HepG2 (cell line): Measurements from ENCODE around the gene PDGFB.

Source experiments
- BHLHE40 ChIP-seq: IDR thresholded peaks from 2 replicates; pipeline ENCODE4 v1.6.1; 2011; ENCODE audit warnings: low read length, improper control_type of control experiment
- CBX5 ChIP-seq: sonication (generic); formaldehyde crosslinking; IDR thresholded peaks from 2 replicates; pipeline ENCODE4 v1.4.0; 2020; ENCODE audit warnings: missing genetic modification reagents, borderline replicate concordance
- GTF2F1 ChIP-seq: fragments of 150-350 bp; IDR thresholded peaks from 2 replicates; pipeline ENCODE4 v1.6.1; 2014; ENCODE audit warnings: low read length
- HMG20A ChIP-seq: IDR thresholded peaks from 2 replicates; pipeline ENCODE4 v1.6.1; 2016; ENCODE audit warnings: borderline replicate concordance
- POLR2A ChIP-seq, 2 experiments: IDR thresholded peaks; 2 replicates each; pipeline ENCODE4 v1.6.1; 2011; ENCODE audit warnings: low read depth in 2 of 2, low read length in 2 of 2, mild to moderate bottlenecking in 1 of 2, moderate library complexity in 1 of 2; ENCODE audit not compliant: insufficient read depth in 1 of 2
- TAF15 ChIP-seq: fragments of 200-400 bp; formaldehyde crosslinking; IDR thresholded peaks from one replicate; pipeline ENCODE4 v1.6.1; 2018; ENCODE audit warnings: mild to moderate bottlenecking, low read depth, low read length; ENCODE audit not compliant: poor library complexity, severe bottlenecking
- ZFP36L2 ChIP-seq: sonication (generic); formaldehyde crosslinking; IDR thresholded peaks from 2 replicates; pipeline ENCODE4 v1.4.0; 2020; ENCODE audit warnings: missing genetic modification reagents
- ZNF234 ChIP-seq: sonication (generic); formaldehyde crosslinking; conservative IDR thresholded peaks from 2 replicates; pipeline ENCODE4 v1.5.1; 2020; ENCODE audit warnings: mild to moderate bottlenecking, missing genetic modification reagents
- ZNF878 ChIP-seq: sonication (generic); formaldehyde crosslinking; IDR thresholded peaks from 2 replicates; pipeline ENCODE4 v1.8.1; 2023; ENCODE audit warnings: mild to moderate bottlenecking, missing genetic modification reagents, moderate library complexity
- TF ChIP-seq, protein P1 (sequence below): sonication (generic); formaldehyde crosslinking; IDR thresholded peaks from 2 replicates; pipeline ENCODE4 v1.4.0; 2020; ENCODE audit warnings: missing genetic modification reagents
- TF ChIP-seq, protein P2 (sequence below): IDR thresholded peaks from 2 replicates; pipeline ENCODE4 v1.6.1; 2016; ENCODE audit warnings: missing compliant biosample characterization, missing genetic modification reagents, borderline replicate concordance

DNA sequence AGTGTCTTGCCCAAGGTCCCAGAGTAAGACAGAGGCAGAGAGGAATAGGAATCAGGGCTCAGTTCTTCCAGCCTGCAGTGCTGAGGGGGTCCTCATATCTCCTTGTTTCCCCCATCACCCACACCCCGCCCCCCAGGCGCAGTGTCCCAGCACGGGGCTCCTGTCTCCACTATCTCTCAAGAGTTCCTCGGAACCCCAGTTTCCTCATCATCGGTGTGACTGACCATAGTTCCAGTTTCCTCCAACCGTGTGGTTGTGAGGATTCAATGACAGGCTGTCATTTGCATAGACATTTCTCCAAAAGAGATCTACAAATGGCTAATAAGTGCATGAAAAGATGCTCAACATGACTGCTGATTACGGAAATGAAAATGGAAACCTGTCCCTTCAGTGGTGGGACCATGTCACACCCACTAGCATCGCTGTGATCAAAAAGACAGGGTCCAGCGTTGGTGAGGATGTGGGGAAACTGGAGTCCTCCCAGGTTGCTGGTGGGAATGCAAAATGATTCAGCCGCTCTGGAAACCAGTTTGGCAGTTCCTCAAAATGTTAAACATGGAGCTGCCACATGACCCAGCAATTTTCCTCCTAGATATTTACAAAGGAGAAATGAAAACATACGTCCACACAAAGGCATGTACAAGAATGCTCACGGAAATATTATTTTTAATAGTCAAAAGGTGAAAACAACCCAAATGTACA, 31.8 kb upstream of the PDGFB start:
- TF ChIP-seq ZNF234 = no peak
- no peak for TF ChIP-seq BHLHE40
- no peak for TF ChIP-seq GTF2F1
- TF ChIP-seq, protein P1, sequence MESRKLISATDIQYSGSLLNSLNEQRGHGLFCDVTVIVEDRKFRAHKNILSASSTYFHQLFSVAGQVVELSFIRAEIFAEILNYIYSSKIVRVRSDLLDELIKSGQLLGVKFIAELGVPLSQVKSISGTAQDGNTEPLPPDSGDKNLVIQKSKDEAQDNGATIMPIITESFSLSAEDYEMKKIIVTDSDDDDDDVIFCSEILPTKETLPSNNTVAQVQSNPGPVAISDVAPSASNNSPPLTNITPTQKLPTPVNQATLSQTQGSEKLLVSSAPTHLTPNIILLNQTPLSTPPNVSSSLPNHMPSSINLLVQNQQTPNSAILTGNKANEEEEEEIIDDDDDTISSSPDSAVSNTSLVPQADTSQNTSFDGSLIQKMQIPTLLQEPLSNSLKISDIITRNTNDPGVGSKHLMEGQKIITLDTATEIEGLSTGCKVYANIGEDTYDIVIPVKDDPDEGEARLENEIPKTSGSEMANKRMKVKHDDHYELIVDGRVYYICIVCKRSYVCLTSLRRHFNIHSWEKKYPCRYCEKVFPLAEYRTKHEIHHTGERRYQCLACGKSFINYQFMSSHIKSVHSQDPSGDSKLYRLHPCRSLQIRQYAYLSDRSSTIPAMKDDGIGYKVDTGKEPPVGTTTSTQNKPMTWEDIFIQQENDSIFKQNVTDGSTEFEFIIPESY (CRISPR knock-in tag) = no peak
- no peak for TF ChIP-seq CBX5 (CRISPR knock-in tag)
- no peak for TF ChIP-seq ZNF878
- no peak for TF ChIP-seq POLR2A (IDR thresholded peaks at IDR 0.05; ENCODE audit: insufficient read depth in 1 of 2, low read depth in 2 of 2, low read length in 2 of 2)
- no peak for TF ChIP-seq HMG20A (CRISPR knock-in tag)
- no peak for TF ChIP-seq ZFP36L2 (CRISPR knock-in tag)
- TF ChIP-seq, protein P2, sequence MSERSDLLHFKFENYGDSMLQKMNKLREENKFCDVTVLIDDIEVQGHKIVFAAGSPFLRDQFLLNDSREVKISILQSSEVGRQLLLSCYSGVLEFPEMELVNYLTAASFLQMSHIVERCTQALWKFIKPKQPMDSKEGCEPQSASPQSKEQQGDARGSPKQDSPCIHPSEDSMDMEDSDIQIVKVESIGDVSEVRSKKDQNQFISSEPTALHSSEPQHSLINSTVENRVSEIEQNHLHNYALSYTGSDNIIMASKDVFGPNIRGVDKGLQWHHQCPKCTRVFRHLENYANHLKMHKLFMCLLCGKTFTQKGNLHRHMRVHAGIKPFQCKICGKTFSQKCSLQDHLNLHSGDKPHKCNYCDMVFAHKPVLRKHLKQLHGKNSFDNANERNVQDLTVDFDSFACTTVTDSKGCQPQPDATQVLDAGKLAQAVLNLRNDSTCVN (CRISPR knock-in tag) = no peak
- TF ChIP-seq TAF15 = no peak
